Stomach (tissue), 4 donors: ENCODE measurements around the gene MTERF1.

Experiments used
- CTCF ChIP-seq, 7 experiments: fragments of 450-650 bp in 4 of 7; fragments of 200-600 bp in 3 of 7; sonication (generic) in 3 of 7; IDR thresholded peaks; one replicate each; pipeline ENCODE4 v1.5.1; 2016 to 2019; ENCODE audit warnings: antibody characterized with exemption in 7 of 7, control low read depth in 2 of 7, mild to moderate bottlenecking in 1 of 7
- EP300 ChIP-seq: sonication (generic); formaldehyde crosslinking; IDR thresholded peaks from one replicate; pipeline ENCODE4 v1.6.1; 2017; ENCODE audit warnings: antibody characterized with exemption
- POLR2A ChIP-seq, 4 donors: fragments of 450-650 bp; IDR thresholded peaks; one replicate each; pipeline ENCODE4 v1.6.1; 2016; ENCODE audit warnings: antibody characterized with exemption in 4 of 4, control low read depth in 2 of 4, mild to moderate bottlenecking in 1 of 4, moderate library complexity in 1 of 4
- POLR2AphosphoS5 ChIP-seq, 3 donors: sonication (generic); formaldehyde crosslinking; IDR thresholded peaks; one replicate each; pipeline ENCODE4 v1.6.1; 2016; ENCODE audit warnings: antibody characterized with exemption in 3 of 3

GRCh38 chr7:91835826-91836368 is 44.6 kb downstream of the MTERF1 start:
- TF ChIP-seq CTCF (IDR thresholded peaks at IDR 0.05) (no peak), POLR2A (IDR thresholded peaks at IDR 0.05) (no peak), EP300 (no peak), POLR2AphosphoS5 (IDR thresholded peaks at IDR 0.05) (no peak)
